Thyroid gland (tissue), 4 donors: ENCODE data around the gene ARFGEF2.

Experiments
- CTCF ChIP-seq, 6 experiments: fragments of 200-600 bp in 3 of 6; fragments of 450-650 bp in 3 of 6; sonication (generic) in 3 of 6; IDR thresholded peaks; one replicate each; pipeline ENCODE4 v1.5.1; 2016 to 2019; ENCODE audit warnings: antibody characterized with exemption in 6 of 6, mild to moderate bottlenecking in 2 of 6, inconsistent platforms in 1 of 6, moderate library complexity in 1 of 6
- POLR2A ChIP-seq, 2 donors: fragments of 450-650 bp; IDR thresholded peaks; one replicate each; pipeline ENCODE4 v1.6.1; 2017; ENCODE audit warnings: antibody characterized with exemption in 2 of 2, mild to moderate bottlenecking in 2 of 2, moderate library complexity in 1 of 2

GRCh38 chr20:48893374-48893773 is 28.1 kb upstream of the ARFGEF2 start:
- no peak for TF ChIP-seq POLR2A (IDR thresholded peaks at IDR 0.05)
- TF ChIP-seq CTCF (IDR thresholded peaks at IDR 0.05) = no peak
